ENCODE measurements around the gene NPR1.
A peak's percentile ranks its signal among the peaks of the same experiment; 100 is the strongest.

- TF ChIP-seq EZH2 (IDR thresholded peaks at IDR 0.05; ENCODE audit: low read depth, unreplicated experiment) = no peak
- no peak for TF ChIP-seq CTCF (conservative IDR thresholded peaks at IDR 0.05; ENCODE audit: low read depth in 2 of 2)
- no peak for TF ChIP-seq JUNB (IDR thresholded peaks at IDR 0.05; ENCODE audit: unreplicated experiment)
- TF ChIP-seq REST (IDR thresholded peaks at IDR 0.05; ENCODE audit: unreplicated experiment) = no peak
- peak; percentile 26; the same call in 1 of the 2 replicates for TF ChIP-seq POLR2AphosphoS5 (IDR thresholded peaks at IDR 0.05; ENCODE audit: low read depth)
- no peak for TF ChIP-seq CREB1 (CRISPR knock-in tag; IDR thresholded peaks at IDR 0.05; ENCODE audit: low read depth)
- TF ChIP-seq NANOG (IDR thresholded peaks at IDR 0.05; ENCODE audit: borderline replicate concordance) = no peak
- no peak for TF ChIP-seq EZH2phosphoT487 (IDR thresholded peaks at IDR 0.05; ENCODE audit: unreplicated experiment)
- no peak for TF ChIP-seq ZNF331 (CRISPR knock-in tag; IDR thresholded peaks at IDR 0.05; ENCODE audit: low read depth)
- TF ChIP-seq ETS1 (IDR thresholded peaks at IDR 0.05) = no peak
Measured at GRCh38 chr1:153698020-153698922, 19.8 kb downstream of the NPR1 start.

Measured in GM23338 (cell line).